HEK293T (cell line): ENCODE data around the gene GMEB1.
"Not testable (repeated sequence)": the region's sequence is repeated elsewhere in the genome, so short reads cannot be mapped to it uniquely, and the experiment has no call there.

Experiments used
- CTCF ChIA-PET: fragments of 350-600 bp; formaldehyde crosslinking; extraction: SDS; loops from one replicate; lab custom pipeline; 2021; ENCODE audit warnings: antibody characterized with exemption, inconsistent platforms; lab: Yijun Ruan, JAX
- POLR2A ChIA-PET: fragments of 350-600 bp; formaldehyde crosslinking; extraction: SDS; loops from one replicate; lab custom pipeline; 2020; ENCODE audit warnings: antibody characterized with exemption, inconsistent platforms; lab: Yijun Ruan, JAX
- DNase-seq: peaks from one replicate; pipeline ENCODE4 v3.0.0; 2012; ENCODE audit warnings: mixed read lengths; ENCODE audit errors: extremely low spot score
- ARNT ChIP-seq: fragments of 450-650 bp; IDR thresholded peaks from 2 replicates; pipeline ENCODE4 v1.6.1; 2017; ENCODE audit warnings: mild to moderate bottlenecking
- BHLHE40 ChIP-seq: fragments of 450-650 bp; IDR thresholded peaks from 2 replicates; pipeline ENCODE4 v1.6.1; 2016; ENCODE audit warnings: mild to moderate bottlenecking, moderate library complexity, borderline replicate concordance
- CTBP1 ChIP-seq: fragments of 450-650 bp; IDR thresholded peaks from 2 replicates; pipeline ENCODE4 v1.6.1; 2016; ENCODE audit warnings: borderline replicate concordance
- ELF4 ChIP-seq: fragments of 450-650 bp; IDR thresholded peaks from 2 replicates; pipeline ENCODE4 v1.6.1; 2017; ENCODE audit warnings: antibody characterized with exemption
- FOXA1 ChIP-seq: fragments of 450-650 bp; IDR thresholded peaks from 2 replicates; pipeline ENCODE4 v1.6.1; 2016; ENCODE audit warnings: mild to moderate bottlenecking
- FOXK2 ChIP-seq: fragments of 450-650 bp; IDR thresholded peaks from 2 replicates; pipeline ENCODE4 v1.6.1; 2016; ENCODE audit warnings: mild to moderate bottlenecking
- FOXM1 ChIP-seq: fragments of 450-650 bp; IDR thresholded peaks from 2 replicates; pipeline ENCODE4 v1.6.1; 2017; ENCODE audit warnings: mild to moderate bottlenecking, borderline replicate concordance
- HDGF ChIP-seq: fragments of 450-650 bp; IDR thresholded peaks from 2 replicates; pipeline ENCODE4 v1.6.1; 2017; ENCODE audit warnings: antibody characterized with exemption, borderline replicate concordance
- L3MBTL2 ChIP-seq: fragments of 450-650 bp; conservative IDR thresholded peaks from 2 replicates; pipeline ENCODE4 v1.6.1; 2016; ENCODE audit warnings: mild to moderate bottlenecking
- LEF1 ChIP-seq: fragments of 450-650 bp; IDR thresholded peaks from 2 replicates; pipeline ENCODE4 v1.6.1; 2017; ENCODE audit warnings: mild to moderate bottlenecking, borderline replicate concordance
- NFRKB ChIP-seq: fragments of 450-650 bp; IDR thresholded peaks from 2 replicates; pipeline ENCODE4 v1.6.1; 2016; ENCODE audit warnings: mild to moderate bottlenecking, moderate library complexity
- SP1 ChIP-seq: fragments of 450-650 bp; IDR thresholded peaks from 2 replicates; pipeline ENCODE4 v1.6.1; 2017
- SUZ12 ChIP-seq: fragments of 450-650 bp; IDR thresholded peaks from 2 replicates; pipeline ENCODE4 v1.6.1; 2016; ENCODE audit warnings: mild to moderate bottlenecking
- TARDBP ChIP-seq: fragments of 450-650 bp; IDR thresholded peaks from 2 replicates; pipeline ENCODE4 v1.6.1; 2016
- ZNF384 ChIP-seq: fragments of 450-650 bp; IDR thresholded peaks from 2 replicates; pipeline ENCODE4 v1.6.1; 2016
- TF ChIP-seq, protein P1 (sequence below): fragments of 450-650 bp; IDR thresholded peaks from 2 replicates; pipeline ENCODE4 v1.6.1; 2016

GMEB1 gene

DNA sequence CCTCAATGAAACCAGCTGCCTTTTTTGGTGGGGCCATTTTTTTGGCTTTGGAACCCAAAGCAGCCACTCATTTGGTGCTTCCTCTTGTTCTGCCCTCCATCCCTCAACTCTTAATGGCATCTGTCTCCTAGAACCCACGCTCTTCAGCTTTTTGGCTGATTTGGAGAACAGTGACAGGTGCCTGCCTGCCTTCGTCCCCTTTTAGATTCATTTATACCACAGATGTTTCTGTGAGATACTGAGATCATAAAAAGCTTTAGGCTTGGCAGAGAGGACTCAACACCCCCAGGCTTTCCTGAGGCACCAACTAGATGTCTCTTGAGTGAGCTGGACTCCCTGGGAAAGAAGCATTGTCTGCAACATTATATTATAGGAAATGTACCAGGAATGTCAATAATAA lies 47.8 kb downstream of the GMEB1 start:
- CTCF ChIA-PET, result no interaction called here
- POLR2A ChIA-PET, result no interaction called here
- DNase-seq, result no peak
- TF ChIP-seq FOXM1, result no peak
- no peak for TF ChIP-seq CTBP1
- TF ChIP-seq FOXA1, result no peak
- TF ChIP-seq, protein P1, sequence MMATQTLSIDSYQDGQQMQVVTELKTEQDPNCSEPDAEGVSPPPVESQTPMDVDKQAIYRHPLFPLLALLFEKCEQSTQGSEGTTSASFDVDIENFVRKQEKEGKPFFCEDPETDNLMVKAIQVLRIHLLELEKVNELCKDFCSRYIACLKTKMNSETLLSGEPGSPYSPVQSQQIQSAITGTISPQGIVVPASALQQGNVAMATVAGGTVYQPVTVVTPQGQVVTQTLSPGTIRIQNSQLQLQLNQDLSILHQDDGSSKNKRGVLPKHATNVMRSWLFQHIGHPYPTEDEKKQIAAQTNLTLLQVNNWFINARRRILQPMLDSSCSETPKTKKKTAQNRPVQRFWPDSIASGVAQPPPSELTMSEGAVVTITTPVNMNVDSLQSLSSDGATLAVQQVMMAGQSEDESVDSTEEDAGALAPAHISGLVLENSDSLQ, result no peak
- no peak for TF ChIP-seq SP1
- no peak for TF ChIP-seq LEF1
- TF ChIP-seq L3MBTL2, result no peak
- no peak for TF ChIP-seq BHLHE40
- no peak for TF ChIP-seq SUZ12
- no peak for TF ChIP-seq FOXK2
- no peak for TF ChIP-seq NFRKB
- no peak for TF ChIP-seq ZNF384
- no peak for TF ChIP-seq TARDBP

DNA sequence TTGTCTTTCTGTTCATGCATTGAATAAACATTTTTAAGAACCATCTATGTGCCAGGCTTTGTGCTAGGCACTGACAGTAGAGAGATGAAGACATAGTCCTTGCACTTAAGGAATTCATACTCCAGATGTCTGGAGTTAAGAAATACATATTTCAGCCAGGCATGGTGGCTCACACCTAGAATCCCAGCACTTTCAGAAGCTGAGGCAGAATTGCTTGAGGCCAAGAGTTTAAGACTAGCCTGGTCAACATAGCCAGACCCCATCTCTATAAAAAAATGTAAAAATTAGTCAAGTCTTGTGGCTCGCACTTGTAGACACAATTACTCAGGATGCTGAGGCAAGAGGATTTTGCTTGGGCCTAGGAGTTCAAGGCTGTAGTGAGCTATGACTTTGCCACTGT lies 49.6 kb downstream of the GMEB1 start:
- TF ChIP-seq, protein P1, result no peak
- TF ChIP-seq ZNF384, result no peak
- no peak for TF ChIP-seq BHLHE40
- no peak for TF ChIP-seq SUZ12
- no peak for TF ChIP-seq L3MBTL2
- TF ChIP-seq ELF4, result no peak
- TF ChIP-seq FOXM1, result no peak
- TF ChIP-seq NFRKB, result no peak
- no peak for TF ChIP-seq ARNT
- no peak for TF ChIP-seq CTBP1
- no peak for TF ChIP-seq LEF1
- no peak for TF ChIP-seq FOXK2
- no peak for TF ChIP-seq TARDBP
- no peak for TF ChIP-seq SP1
- no peak for TF ChIP-seq HDGF
- TF ChIP-seq FOXA1, result no peak
- ChIA-PET CTCF (no interaction called here), POLR2A (interaction anchor here (2.0 to 2.2 kb wide), 2 partner anchors 10 to 70 kb away, joined by 5 to 7 read pairs; partner anchors contain the start of gene RNU11)
- no peak for DNase-seq

DNA sequence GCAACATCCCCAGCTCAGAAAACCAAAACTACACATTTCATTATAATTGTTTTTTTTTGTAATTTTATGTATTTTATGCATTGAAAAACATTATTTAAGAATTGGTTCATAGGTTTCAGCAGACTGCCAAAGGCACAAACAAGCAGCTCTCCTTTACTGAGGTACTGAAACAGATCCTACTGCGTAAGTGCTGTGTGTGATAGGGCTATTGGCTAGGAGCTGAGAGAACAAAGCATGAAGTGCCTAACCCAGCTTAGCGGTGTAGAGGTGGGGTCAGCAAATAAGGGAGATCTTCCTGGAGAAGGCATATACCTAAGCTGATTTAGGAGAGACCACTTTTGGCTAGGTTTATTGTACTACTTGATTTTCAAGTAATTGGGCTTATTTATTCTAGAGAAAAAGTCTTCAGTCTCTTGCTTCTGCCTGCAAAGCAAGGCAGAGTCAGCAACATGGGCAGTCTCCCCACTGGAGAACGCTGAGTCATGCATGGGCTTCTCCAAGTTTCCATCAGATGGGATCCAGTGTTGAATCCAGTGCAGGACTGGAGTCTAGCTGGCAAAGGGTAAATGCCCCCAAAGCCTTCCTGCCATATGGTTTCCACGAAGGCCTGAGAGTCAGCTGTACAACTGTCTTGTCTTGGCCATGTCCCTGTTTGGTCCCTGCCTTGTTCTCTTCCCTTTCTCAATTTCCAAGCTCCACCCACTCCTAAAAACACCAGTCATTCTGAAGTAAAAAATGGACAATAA lies 50.2 kb downstream of the GMEB1 start:
- POLR2A ChIA-PET, result interaction anchor here (1.2 to 2.2 kb wide), 3 partner anchors 10 to 70 kb away, joined by 5 to 7 read pairs (median 5); partner anchors contain the start of genes RNU11 and YTHDF2
- TF ChIP-seq, protein P1, result no peak
- no peak for TF ChIP-seq HDGF
- no peak for TF ChIP-seq FOXK2
- TF ChIP-seq CTBP1, result no peak
- no peak for TF ChIP-seq ZNF384
- TF ChIP-seq FOXA1, result no peak
- TF ChIP-seq FOXM1, result no peak
- no peak for TF ChIP-seq TARDBP
- no peak for TF ChIP-seq LEF1
- TF ChIP-seq L3MBTL2, result no peak
- no peak for TF ChIP-seq BHLHE40
- TF ChIP-seq ELF4, result no peak
- TF ChIP-seq SUZ12, result no peak
- no peak for TF ChIP-seq ARNT
- no peak for TF ChIP-seq NFRKB
- no peak for TF ChIP-seq SP1
- CTCF ChIA-PET, result interaction anchor here (1.3 kb wide), 1 partner anchor 18 kb away, joined by 3 read pairs; the partner anchor contains the start of gene YTHDF2
- no peak for DNase-seq

DNA sequence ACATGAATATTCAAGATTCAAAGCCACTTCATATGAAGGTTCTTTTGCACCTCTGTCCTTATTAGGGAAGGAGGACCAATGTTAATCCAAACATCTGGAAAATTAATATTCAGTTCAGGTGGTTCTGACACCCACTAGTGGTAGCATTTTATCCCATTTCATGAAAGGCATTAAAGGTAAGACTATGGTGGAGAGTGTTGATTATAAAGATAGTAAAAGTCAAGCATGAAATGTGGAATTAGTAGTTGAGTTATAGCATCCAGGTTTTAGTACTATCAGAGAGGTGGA lies 50.7 kb downstream of the GMEB1 start:
- DNase-seq, result no peak
- CTCF ChIA-PET, result interaction anchor here (1.3 kb wide), 1 partner anchor 17 kb away, joined by 3 read pairs; the partner anchor contains the start of gene YTHDF2
- TF ChIP-seq L3MBTL2 (no peak), FOXA1 (no peak), BHLHE40 (no peak), ARNT (no peak), TARDBP (no peak), CTBP1 (no peak), LEF1 (no peak), SP1 (no peak), HDGF (no peak), FOXM1 (no peak), NFRKB (no peak), SUZ12 (no peak), FOXK2 (no peak)
- POLR2A ChIA-PET, result interaction anchor here (1.2 to 2.2 kb wide), 3 partner anchors 9 to 71 kb away, joined by 5 to 7 read pairs (median 5); partner anchors contain the start of genes RNU11 and YTHDF2

DNA sequence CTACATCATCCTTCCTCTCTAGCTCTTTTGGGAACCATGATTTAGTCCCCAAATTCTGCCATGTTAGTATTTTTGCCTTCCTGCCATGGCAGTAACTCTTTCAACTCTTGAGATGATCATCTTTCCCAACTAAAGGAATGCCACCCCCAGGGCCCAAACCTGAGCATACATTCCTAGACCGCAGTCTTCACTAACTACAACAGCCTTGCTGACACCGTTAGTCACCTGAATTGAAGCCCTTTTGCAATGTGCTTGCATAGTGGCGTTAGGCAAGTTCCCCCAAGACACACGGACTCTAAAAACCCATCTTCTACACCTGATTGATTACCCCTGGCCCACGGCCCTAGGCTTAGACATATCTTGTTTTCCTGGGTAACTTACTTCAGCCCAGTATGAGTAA lies 51.8 kb downstream of the GMEB1 start:
- TF ChIP-seq ARNT (no peak), L3MBTL2 (no peak), FOXA1 (no peak), NFRKB (no peak), ELF4 (no peak), TARDBP (no peak), HDGF (no peak), FOXK2 (no peak), SUZ12 (no peak), SP1 (no peak), FOXM1 (no peak), CTBP1 (no peak), BHLHE40 (no peak), LEF1 (no peak)
- TF ChIP-seq, protein P1, result no peak
- DNase-seq, result no peak
- ChIA-PET POLR2A (interaction anchor here (1.0 kb wide), 1 partner anchor 16 kb away, joined by 3 read pairs; the partner anchor contains the start of gene YTHDF2), CTCF (no interaction called here)

DNA sequence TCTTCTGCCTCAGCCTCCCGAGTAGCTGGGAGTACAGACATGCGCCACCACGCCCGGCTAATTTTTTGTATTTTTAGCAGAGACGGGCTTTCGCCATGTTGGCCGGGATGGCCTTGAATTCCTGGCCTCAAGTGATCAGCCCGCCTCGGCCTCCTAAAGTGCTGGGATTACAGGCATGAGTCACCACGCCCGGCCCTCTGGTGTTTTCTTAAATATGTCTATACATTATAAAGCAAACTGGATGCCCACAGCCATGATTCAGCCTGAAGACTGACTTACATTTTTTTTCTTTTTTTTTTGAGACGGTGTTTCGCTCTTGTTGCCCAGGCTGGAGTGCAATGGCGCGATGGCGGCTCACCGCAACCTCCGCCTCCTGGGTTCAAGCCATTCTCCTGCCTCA lies 53.3 kb downstream of the GMEB1 start:
- ChIA-PET POLR2A (interaction anchor here (1.0 kb wide), 1 partner anchor 15 kb away, joined by 4 read pairs; the partner anchor contains the start of gene YTHDF2), CTCF (interaction anchor here (1.3 kb wide), 1 partner anchor 15 kb away, joined by 8 read pairs; the partner anchor contains the start of gene YTHDF2)
- DNase-seq, result not testable (repeated sequence)
